GM06990 (cell line): ENCODE measurements around the gene MRI1.
A peak's percentile ranks its signal among the peaks of the same experiment; 100 is the strongest.

Experiments used
- DNase-seq: peaks from one replicate; pipeline ENCODE4 v3.0.0-alpha.2; 2011; ENCODE audit not compliant: insufficient read length; ENCODE audit errors: extremely low read depth
- H3K27me3 ChIP-seq: replicated peaks from 2 replicates; pipeline ENCODE4 v1.6.0; 2011; ENCODE audit warnings: low read length; ENCODE audit not compliant: control insufficient read depth, insufficient read depth
- H3K36me3 ChIP-seq: 2 replicates; pipeline ENCODE4 v1.5.1; 2011; ENCODE audit warnings: low read length; ENCODE audit not compliant: control insufficient read depth, insufficient read depth
- H3K4me3 ChIP-seq: replicated peaks from 2 replicates; pipeline ENCODE4 v1.5.1; 2011; ENCODE audit warnings: low read depth, mild to moderate bottlenecking, control low read depth, low read length
- CTCF ChIP-seq: IDR thresholded peaks from 2 replicates; pipeline ENCODE4 v1.5.1; 2011; ENCODE audit warnings: low read length, control low read depth, mild to moderate bottlenecking, inconsistent platforms; ENCODE audit not compliant: insufficient read depth, poor library complexity, severe bottlenecking

Gene MRI1

GRCh38 chr19:13796301-13797057 is 32.2 kb downstream of the MRI1 start:
- Histone ChIP-seq H3K4me3 (peak overlapping the region; percentile 72), H3K27me3 (no peaks in the 10 kb centered on the region), H3K36me3 (no peaks in the 10 kb centered on the region; the same call in none of the 2 replicates)
- peak; percentile 38 for DNase-seq
- TF ChIP-seq CTCF, result peak; percentile 10

GRCh38 chr19:13797058-13797440 is 32.7 kb downstream of the MRI1 start:
- Histone ChIP-seq H3K36me3 (no peaks in the 10 kb centered on the region; the same call in none of the 2 replicates), H3K4me3 (peak overlapping the region; percentile 72), H3K27me3 (no peaks in the 10 kb centered on the region)
- no peak for TF ChIP-seq CTCF
- DNase-seq, result no peak

GRCh38 chr19:13797870-13798269 is 33.5 kb downstream of the MRI1 start:
- Histone ChIP-seq H3K27me3 (no peaks in the 10 kb centered on the region), H3K4me3 (no peak overlapping the region), H3K36me3 (no peaks in the 10 kb centered on the region; the same call in none of the 2 replicates)
- no peak for TF ChIP-seq CTCF
- DNase-seq, result no peak

- DNase-seq, result no peak
- Histone ChIP-seq H3K4me3 (no peak overlapping the region), H3K27me3 (no peaks in the 10 kb centered on the region), H3K36me3 (peaks cover 4% of the 10 kb centered on the region)
- TF ChIP-seq CTCF, result no peak
Observed at GRCh38 chr19:13799669-13800068, 35.3 kb downstream of the MRI1 start.

GRCh38 chr19:13803038-13803437 is 38.7 kb downstream of the MRI1 start:
- H3K4me3 ChIP-seq, result no peak overlapping the region
- DNase-seq, result no peak
- H3K27me3 ChIP-seq, result no peaks in the 10 kb centered on the region
- peaks cover 5% of the 10 kb centered on the region for H3K36me3 ChIP-seq
- TF ChIP-seq CTCF, result no peak
